Tibial nerve (tissue), 3 donors: ENCODE data around the gene MKKS.

ENCODE experiments used
- CTCF ChIP-seq, 5 experiments: fragments of 200-600 bp in 3 of 5; fragments of 450-650 bp in 2 of 5; sonication (generic) in 3 of 5; IDR thresholded peaks; one replicate each; pipeline ENCODE4 v1.5.1; 2016 to 2019; ENCODE audit warnings: antibody characterized with exemption in 5 of 5, mild to moderate bottlenecking in 3 of 5, moderate library complexity in 2 of 5
- POLR2A ChIP-seq, 2 donors: fragments of 450-650 bp; IDR thresholded peaks; one replicate each; pipeline ENCODE4 v1.6.1; 2017; ENCODE audit warnings: antibody characterized with exemption in 2 of 2, mild to moderate bottlenecking in 2 of 2, moderate library complexity in 2 of 2

- no peak for TF ChIP-seq POLR2A (IDR thresholded peaks at IDR 0.05)
- no peak for TF ChIP-seq CTCF (IDR thresholded peaks at IDR 0.05)
Measured at GRCh38 chr20:10367693-10367942, 66.4 kb downstream of the MKKS start.
